HEK293 (cell line): ENCODE measurements around the gene SESN1.

Experiments used
- GLIS1 ChIP-seq: fragments of 450-650 bp; formaldehyde crosslinking; IDR thresholded peaks from 2 replicates; pipeline ENCODE4 v1.5.1; 2016; ENCODE audit warnings: missing biosample characterization, missing genetic modification characterization
- KLF1 ChIP-seq: fragments of 450-650 bp; formaldehyde crosslinking; IDR thresholded peaks from 2 replicates; pipeline ENCODE4 v1.5.1; 2016; ENCODE audit warnings: missing biosample characterization, missing genetic modification characterization
- KLF10 ChIP-seq: fragments of 450-650 bp; IDR thresholded peaks from 2 replicates; pipeline ENCODE4 v1.5.1; 2018; ENCODE audit warnings: missing biosample characterization, mild to moderate bottlenecking, missing genetic modification characterization
- KLF8 ChIP-seq: fragments of 450-650 bp; formaldehyde crosslinking; IDR thresholded peaks from 2 replicates; pipeline ENCODE4 v1.5.1; 2016; ENCODE audit warnings: missing biosample characterization, missing genetic modification characterization
- RBAK ChIP-seq: fragments of 450-650 bp; formaldehyde crosslinking; IDR thresholded peaks from 2 replicates; pipeline ENCODE4 v1.5.1; 2016; ENCODE audit warnings: missing biosample characterization, missing genetic modification characterization
- SP3 ChIP-seq: fragments of 450-650 bp; formaldehyde crosslinking; IDR thresholded peaks from 2 replicates; pipeline ENCODE4 v1.5.1; 2016; ENCODE audit warnings: missing biosample characterization, missing genetic modification characterization
- ZBTB1 ChIP-seq: fragments of 450-650 bp; formaldehyde crosslinking; IDR thresholded peaks from 2 replicates; pipeline ENCODE4 v1.5.1; 2016; ENCODE audit warnings: missing biosample characterization, missing genetic modification characterization
- ZFP69B ChIP-seq: fragments of 450-650 bp; formaldehyde crosslinking; IDR thresholded peaks from 2 replicates; pipeline ENCODE4 v1.5.1; 2016; ENCODE audit warnings: missing biosample characterization, missing genetic modification characterization
- ZNF114 ChIP-seq: fragments of 450-650 bp; formaldehyde crosslinking; IDR thresholded peaks from 2 replicates; pipeline ENCODE4 v1.5.0; 2017; ENCODE audit warnings: missing biosample characterization, missing genetic modification characterization
- ZNF184 ChIP-seq: fragments of 450-650 bp; IDR thresholded peaks from 2 replicates; pipeline ENCODE4 v1.5.1; 2018; ENCODE audit warnings: missing biosample characterization, mild to moderate bottlenecking, missing genetic modification characterization
- ZNF19 ChIP-seq: fragments of 450-650 bp; formaldehyde crosslinking; IDR thresholded peaks from 2 replicates; pipeline ENCODE4; 2016; ENCODE audit warnings: missing biosample characterization, missing genetic modification characterization, low read depth
- ZNF292 ChIP-seq: fragments of 450-650 bp; formaldehyde crosslinking; IDR thresholded peaks from 2 replicates; pipeline ENCODE4 v1.5.1; 2016; ENCODE audit warnings: low read depth, missing biosample characterization, missing genetic modification characterization, borderline replicate concordance
- ZNF354C ChIP-seq: fragments of 450-650 bp; formaldehyde crosslinking; IDR thresholded peaks from 2 replicates; pipeline ENCODE4 v1.5.1; 2016; ENCODE audit warnings: missing biosample characterization, missing genetic modification characterization, low read depth, borderline replicate concordance
- ZNF391 ChIP-seq: fragments of 450-650 bp; formaldehyde crosslinking; IDR thresholded peaks from 2 replicates; pipeline ENCODE4 v1.5.1; 2016; ENCODE audit warnings: low read depth, missing biosample characterization, missing genetic modification characterization, borderline replicate concordance
- ZNF394 ChIP-seq: fragments of 450-650 bp; formaldehyde crosslinking; IDR thresholded peaks from 2 replicates; pipeline ENCODE4 v1.5.1; 2016; ENCODE audit warnings: missing biosample characterization, missing genetic modification characterization, mild to moderate bottlenecking, moderate library complexity, borderline replicate concordance
- ZNF510 ChIP-seq: fragments of 450-650 bp; formaldehyde crosslinking; IDR thresholded peaks from 2 replicates; pipeline ENCODE4 v1.5.1; 2018; ENCODE audit warnings: mild to moderate bottlenecking, missing genetic modification characterization, missing biosample characterization; ENCODE audit not compliant: insufficient replicate concordance
- ZNF548 ChIP-seq: fragments of 450-650 bp; formaldehyde crosslinking; IDR thresholded peaks from 2 replicates; pipeline ENCODE4 v1.5.1; 2016; ENCODE audit warnings: missing biosample characterization, missing genetic modification characterization
- ZNF555 ChIP-seq: fragments of 450-650 bp; formaldehyde crosslinking; conservative IDR thresholded peaks from 2 replicates; pipeline ENCODE4 v1.5.1; 2017; ENCODE audit warnings: missing biosample characterization, mild to moderate bottlenecking, missing genetic modification characterization, inconsistent platforms
- ZNF561 ChIP-seq: fragments of 450-650 bp; IDR thresholded peaks from 2 replicates; pipeline ENCODE4 v1.5.1; 2018; ENCODE audit warnings: missing biosample characterization, missing genetic modification characterization, borderline replicate concordance
- ZNF571 ChIP-seq: fragments of 450-650 bp; formaldehyde crosslinking; IDR thresholded peaks from 2 replicates; pipeline ENCODE4 v1.5.0; 2017; ENCODE audit warnings: missing biosample characterization, missing genetic modification characterization
- ZNF830 ChIP-seq: fragments of 450-650 bp; IDR thresholded peaks from 2 replicates; pipeline ENCODE4 v1.5.0; 2018; ENCODE audit warnings: missing biosample characterization, missing genetic modification characterization, low read depth, mild to moderate bottlenecking, moderate library complexity
- TF ChIP-seq, protein P1 (sequence below): fragments of 450-650 bp; formaldehyde crosslinking; IDR thresholded peaks from 2 replicates; pipeline ENCODE4 v1.5.1; 2016; ENCODE audit warnings: missing biosample characterization, missing genetic modification characterization
- TF ChIP-seq, protein P2 (sequence below): fragments of 450-650 bp; formaldehyde crosslinking; IDR thresholded peaks from 2 replicates; pipeline ENCODE4 v1.5.1; 2016; ENCODE audit warnings: missing biosample characterization, missing genetic modification characterization
- TF ChIP-seq, protein P3 (sequence below): fragments of 450-650 bp; formaldehyde crosslinking; IDR thresholded peaks from 2 replicates; pipeline ENCODE4 v1.5.1; 2017; ENCODE audit warnings: missing biosample characterization, missing genetic modification characterization
- TF ChIP-seq, protein P4 (sequence below): fragments of 450-650 bp; formaldehyde crosslinking; IDR thresholded peaks from 2 replicates; pipeline ENCODE4 v1.5.1; 2016; ENCODE audit warnings: missing biosample characterization, missing genetic modification characterization
- TF ChIP-seq, protein P5 (sequence below): fragments of 450-650 bp; formaldehyde crosslinking; IDR thresholded peaks from 2 replicates; pipeline ENCODE4 v1.5.1; 2016; ENCODE audit warnings: missing biosample characterization, missing genetic modification characterization

The SESN1 gene

DNA sequence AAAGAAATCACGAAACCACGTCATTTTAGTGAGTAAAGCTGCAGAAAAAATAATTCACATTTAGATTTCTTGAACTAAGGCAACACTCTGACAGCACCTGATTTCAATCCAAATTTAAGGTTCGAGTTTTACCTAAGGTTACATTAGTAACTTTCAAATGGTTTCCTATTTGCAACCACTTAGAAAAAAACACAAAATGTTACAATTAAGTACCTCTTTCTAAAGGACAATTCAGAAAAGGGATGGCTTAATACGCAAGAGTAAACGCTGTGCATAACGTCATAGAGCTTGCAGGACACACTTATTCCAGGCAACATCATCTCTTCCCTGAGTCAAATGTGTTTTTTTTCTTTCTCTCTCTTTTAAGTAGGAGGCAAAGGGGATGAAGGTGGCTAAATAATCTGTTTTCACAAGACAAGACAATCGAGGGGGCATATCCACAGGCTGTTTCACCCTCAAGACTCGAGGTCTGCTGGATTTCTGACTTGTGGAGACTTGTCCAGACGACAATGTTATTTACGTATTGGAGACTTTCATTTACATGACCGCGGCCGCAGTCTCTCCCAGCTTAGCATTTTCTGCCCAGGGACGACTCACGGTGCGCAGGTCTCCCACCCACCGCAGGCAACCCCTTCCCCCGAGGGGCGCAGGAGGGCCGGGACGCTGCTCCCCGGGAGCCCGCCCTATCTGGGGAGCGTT is 86.0 kb downstream of the SESN1 start (continued):
- no peak for TF ChIP-seq ZNF555 (tag by site-specific recombination)
- no peak for TF ChIP-seq KLF10 (tag by site-specific recombination)
- TF ChIP-seq KLF8 (tag by site-specific recombination): no peak
- no peak for TF ChIP-seq ZNF571
- no peak for TF ChIP-seq ZNF830 (tag by site-specific recombination)
- TF ChIP-seq, protein P1, sequence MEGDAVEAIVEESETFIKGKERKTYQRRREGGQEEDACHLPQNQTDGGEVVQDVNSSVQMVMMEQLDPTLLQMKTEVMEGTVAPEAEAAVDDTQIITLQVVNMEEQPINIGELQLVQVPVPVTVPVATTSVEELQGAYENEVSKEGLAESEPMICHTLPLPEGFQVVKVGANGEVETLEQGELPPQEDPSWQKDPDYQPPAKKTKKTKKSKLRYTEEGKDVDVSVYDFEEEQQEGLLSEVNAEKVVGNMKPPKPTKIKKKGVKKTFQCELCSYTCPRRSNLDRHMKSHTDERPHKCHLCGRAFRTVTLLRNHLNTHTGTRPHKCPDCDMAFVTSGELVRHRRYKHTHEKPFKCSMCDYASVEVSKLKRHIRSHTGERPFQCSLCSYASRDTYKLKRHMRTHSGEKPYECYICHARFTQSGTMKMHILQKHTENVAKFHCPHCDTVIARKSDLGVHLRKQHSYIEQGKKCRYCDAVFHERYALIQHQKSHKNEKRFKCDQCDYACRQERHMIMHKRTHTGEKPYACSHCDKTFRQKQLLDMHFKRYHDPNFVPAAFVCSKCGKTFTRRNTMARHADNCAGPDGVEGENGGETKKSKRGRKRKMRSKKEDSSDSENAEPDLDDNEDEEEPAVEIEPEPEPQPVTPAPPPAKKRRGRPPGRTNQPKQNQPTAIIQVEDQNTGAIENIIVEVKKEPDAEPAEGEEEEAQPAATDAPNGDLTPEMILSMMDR: peak; percentile 23; the same call in 1 of the 2 replicates
- no peak for TF ChIP-seq ZNF561 (tag by site-specific recombination)
- TF ChIP-seq ZFP69B (tag by site-specific recombination): no peak
- TF ChIP-seq, protein P2, sequence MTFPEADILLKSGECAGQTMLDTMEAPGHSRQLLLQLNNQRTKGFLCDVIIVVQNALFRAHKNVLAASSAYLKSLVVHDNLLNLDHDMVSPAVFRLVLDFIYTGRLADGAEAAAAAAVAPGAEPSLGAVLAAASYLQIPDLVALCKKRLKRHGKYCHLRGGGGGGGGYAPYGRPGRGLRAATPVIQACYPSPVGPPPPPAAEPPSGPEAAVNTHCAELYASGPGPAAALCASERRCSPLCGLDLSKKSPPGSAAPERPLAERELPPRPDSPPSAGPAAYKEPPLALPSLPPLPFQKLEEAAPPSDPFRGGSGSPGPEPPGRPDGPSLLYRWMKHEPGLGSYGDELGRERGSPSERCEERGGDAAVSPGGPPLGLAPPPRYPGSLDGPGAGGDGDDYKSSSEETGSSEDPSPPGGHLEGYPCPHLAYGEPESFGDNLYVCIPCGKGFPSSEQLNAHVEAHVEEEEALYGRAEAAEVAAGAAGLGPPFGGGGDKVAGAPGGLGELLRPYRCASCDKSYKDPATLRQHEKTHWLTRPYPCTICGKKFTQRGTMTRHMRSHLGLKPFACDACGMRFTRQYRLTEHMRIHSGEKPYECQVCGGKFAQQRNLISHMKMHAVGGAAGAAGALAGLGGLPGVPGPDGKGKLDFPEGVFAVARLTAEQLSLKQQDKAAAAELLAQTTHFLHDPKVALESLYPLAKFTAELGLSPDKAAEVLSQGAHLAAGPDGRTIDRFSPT: no peak
- no peak for TF ChIP-seq ZNF510 (tag by site-specific recombination)
- 0 out of 2 replicates have a peak, but pooled peaks have one; percentile 6 for TF ChIP-seq GLIS1 (tag by site-specific recombination)
- no peak for TF ChIP-seq ZNF19
- TF ChIP-seq ZNF114 (tag by site-specific recombination): no peak
- peak; percentile 17; the same call in 1 of the 2 replicates for TF ChIP-seq KLF1 (tag by site-specific recombination)
- TF ChIP-seq, protein P3, sequence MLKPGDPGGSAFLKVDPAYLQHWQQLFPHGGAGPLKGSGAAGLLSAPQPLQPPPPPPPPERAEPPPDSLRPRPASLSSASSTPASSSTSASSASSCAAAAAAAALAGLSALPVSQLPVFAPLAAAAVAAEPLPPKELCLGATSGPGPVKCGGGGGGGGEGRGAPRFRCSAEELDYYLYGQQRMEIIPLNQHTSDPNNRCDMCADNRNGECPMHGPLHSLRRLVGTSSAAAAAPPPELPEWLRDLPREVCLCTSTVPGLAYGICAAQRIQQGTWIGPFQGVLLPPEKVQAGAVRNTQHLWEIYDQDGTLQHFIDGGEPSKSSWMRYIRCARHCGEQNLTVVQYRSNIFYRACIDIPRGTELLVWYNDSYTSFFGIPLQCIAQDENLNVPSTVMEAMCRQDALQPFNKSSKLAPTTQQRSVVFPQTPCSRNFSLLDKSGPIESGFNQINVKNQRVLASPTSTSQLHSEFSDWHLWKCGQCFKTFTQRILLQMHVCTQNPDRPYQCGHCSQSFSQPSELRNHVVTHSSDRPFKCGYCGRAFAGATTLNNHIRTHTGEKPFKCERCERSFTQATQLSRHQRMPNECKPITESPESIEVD (tag by site-specific recombination): peak; percentile 97
- TF ChIP-seq, protein P4, sequence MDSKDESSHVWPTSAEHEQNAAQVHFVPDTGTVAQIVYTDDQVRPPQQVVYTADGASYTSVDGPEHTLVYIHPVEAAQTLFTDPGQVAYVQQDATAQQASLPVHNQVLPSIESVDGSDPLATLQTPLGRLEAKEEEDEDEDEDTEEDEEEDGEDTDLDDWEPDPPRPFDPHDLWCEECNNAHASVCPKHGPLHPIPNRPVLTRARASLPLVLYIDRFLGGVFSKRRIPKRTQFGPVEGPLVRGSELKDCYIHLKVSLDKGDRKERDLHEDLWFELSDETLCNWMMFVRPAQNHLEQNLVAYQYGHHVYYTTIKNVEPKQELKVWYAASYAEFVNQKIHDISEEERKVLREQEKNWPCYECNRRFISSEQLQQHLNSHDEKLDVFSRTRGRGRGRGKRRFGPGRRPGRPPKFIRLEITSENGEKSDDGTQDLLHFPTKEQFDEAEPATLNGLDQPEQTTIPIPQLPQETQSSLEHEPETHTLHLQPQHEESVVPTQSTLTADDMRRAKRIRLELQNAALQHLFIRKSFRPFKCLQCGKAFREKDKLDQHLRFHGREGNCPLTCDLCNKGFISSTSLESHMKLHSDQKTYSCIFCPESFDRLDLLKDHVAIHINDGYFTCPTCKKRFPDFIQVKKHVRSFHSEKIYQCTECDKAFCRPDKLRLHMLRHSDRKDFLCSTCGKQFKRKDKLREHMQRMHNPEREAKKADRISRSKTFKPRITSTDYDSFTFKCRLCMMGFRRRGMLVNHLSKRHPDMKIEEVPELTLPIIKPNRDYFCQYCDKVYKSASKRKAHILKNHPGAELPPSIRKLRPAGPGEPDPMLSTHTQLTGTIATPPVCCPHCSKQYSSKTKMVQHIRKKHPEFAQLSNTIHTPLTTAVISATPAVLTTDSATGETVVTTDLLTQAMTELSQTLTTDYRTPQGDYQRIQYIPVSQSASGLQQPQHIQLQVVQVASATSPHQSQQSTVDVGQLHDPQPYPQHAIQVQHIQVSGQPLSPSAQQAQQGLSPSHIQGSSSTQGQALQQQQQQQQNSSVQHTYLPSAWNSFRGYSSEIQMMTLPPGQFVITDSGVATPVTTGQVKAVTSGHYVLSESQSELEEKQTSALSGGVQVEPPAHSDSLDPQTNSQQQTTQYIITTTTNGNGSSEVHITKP (tag by site-specific recombination): peak; percentile 6; the same call in 1 of the 2 replicates
- no peak for TF ChIP-seq ZBTB1
- no peak for TF ChIP-seq RBAK
- 0 out of 2 replicates have a peak, but pooled peaks have one; percentile 34 for TF ChIP-seq ZNF391 (tag by site-specific recombination)
- no peak for TF ChIP-seq ZNF184 (tag by site-specific recombination)
- TF ChIP-seq, protein P5, sequence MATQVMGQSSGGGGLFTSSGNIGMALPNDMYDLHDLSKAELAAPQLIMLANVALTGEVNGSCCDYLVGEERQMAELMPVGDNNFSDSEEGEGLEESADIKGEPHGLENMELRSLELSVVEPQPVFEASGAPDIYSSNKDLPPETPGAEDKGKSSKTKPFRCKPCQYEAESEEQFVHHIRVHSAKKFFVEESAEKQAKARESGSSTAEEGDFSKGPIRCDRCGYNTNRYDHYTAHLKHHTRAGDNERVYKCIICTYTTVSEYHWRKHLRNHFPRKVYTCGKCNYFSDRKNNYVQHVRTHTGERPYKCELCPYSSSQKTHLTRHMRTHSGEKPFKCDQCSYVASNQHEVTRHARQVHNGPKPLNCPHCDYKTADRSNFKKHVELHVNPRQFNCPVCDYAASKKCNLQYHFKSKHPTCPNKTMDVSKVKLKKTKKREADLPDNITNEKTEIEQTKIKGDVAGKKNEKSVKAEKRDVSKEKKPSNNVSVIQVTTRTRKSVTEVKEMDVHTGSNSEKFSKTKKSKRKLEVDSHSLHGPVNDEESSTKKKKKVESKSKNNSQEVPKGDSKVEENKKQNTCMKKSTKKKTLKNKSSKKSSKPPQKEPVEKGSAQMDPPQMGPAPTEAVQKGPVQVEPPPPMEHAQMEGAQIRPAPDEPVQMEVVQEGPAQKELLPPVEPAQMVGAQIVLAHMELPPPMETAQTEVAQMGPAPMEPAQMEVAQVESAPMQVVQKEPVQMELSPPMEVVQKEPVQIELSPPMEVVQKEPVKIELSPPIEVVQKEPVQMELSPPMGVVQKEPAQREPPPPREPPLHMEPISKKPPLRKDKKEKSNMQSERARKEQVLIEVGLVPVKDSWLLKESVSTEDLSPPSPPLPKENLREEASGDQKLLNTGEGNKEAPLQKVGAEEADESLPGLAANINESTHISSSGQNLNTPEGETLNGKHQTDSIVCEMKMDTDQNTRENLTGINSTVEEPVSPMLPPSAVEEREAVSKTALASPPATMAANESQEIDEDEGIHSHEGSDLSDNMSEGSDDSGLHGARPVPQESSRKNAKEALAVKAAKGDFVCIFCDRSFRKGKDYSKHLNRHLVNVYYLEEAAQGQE: peak; percentile 53
- peak; percentile 22; the same call in 1 of the 2 replicates for TF ChIP-seq ZNF394 (tag by site-specific recombination)
- no peak for TF ChIP-seq ZNF354C
- TF ChIP-seq ZNF548 (tag by site-specific recombination): no peak
- TF ChIP-seq ZNF292 (tag by site-specific recombination): no peak
- TF ChIP-seq SP3 (tag by site-specific recombination): no peak
